Activated CD8-positive, alpha-beta memory T cell treated with anti-CD3 and anti-CD28 coated beads, Interleukin-2, amount 10 ng/mL, durations not matched to agents 7 days and 5 days (primary cell): ENCODE results near the gene ST3GAL2. TPM values are rescaled to one million over a fixed set of nuclear protein-coding genes. Genes with fewer than 3 reads are reported as not detected.

ENCODE experiments used
- ATAC-seq: fragments of 150-1000 bp; cut with Tn5 transposase; one replicate; pipeline ENCODE4 v1.10.0; 2021; ENCODE audit warnings: moderate library complexity
- CTCF ChIA-PET: fragments of 350-600 bp; sonication (Branson Sonifier 250); formaldehyde crosslinking; loops from one replicate; lab custom pipeline; 2021; ENCODE audit warnings: antibody characterized with exemption; lab: Charles Lee
- DNase-seq: peaks from one replicate; pipeline ENCODE4 v3.0.0-alpha.2; 2020
- H3K27ac Mint-ChIP-seq: one replicate; pipeline ENCODE4 v1.8.0; 2021; ENCODE audit warnings: mild to moderate bottlenecking, mixed read lengths
- H3K27me3 Mint-ChIP-seq: one replicate; pipeline ENCODE4 v1.8.0; 2021; ENCODE audit warnings: mixed read lengths
- H3K36me3 Mint-ChIP-seq: one replicate; pipeline ENCODE4 v1.8.0; 2021; ENCODE audit warnings: mild to moderate bottlenecking, mixed read lengths
- H3K4me1 Mint-ChIP-seq: one replicate; pipeline ENCODE4 v1.8.0; 2021; ENCODE audit warnings: mixed read lengths
- H3K4me3 Mint-ChIP-seq: one replicate; pipeline ENCODE4 v1.8.0; 2021; ENCODE audit warnings: mild to moderate bottlenecking, moderate library complexity, mixed read lengths
- H3K9me3 Mint-ChIP-seq: one replicate; pipeline ENCODE4 v1.8.0; 2022; ENCODE audit warnings: low read depth, mixed read lengths
- total RNA-seq, 2 experiments: library from RNA; stranded (reverse); gene quantifications; one replicate each; pipeline ENCODE4 v1.2.3, GENCODE V29; 2021

The ST3GAL2 gene
- total RNA-seq, 2 experiments from 2014 or later: 23.6 to 34.2 TPM

DNA sequence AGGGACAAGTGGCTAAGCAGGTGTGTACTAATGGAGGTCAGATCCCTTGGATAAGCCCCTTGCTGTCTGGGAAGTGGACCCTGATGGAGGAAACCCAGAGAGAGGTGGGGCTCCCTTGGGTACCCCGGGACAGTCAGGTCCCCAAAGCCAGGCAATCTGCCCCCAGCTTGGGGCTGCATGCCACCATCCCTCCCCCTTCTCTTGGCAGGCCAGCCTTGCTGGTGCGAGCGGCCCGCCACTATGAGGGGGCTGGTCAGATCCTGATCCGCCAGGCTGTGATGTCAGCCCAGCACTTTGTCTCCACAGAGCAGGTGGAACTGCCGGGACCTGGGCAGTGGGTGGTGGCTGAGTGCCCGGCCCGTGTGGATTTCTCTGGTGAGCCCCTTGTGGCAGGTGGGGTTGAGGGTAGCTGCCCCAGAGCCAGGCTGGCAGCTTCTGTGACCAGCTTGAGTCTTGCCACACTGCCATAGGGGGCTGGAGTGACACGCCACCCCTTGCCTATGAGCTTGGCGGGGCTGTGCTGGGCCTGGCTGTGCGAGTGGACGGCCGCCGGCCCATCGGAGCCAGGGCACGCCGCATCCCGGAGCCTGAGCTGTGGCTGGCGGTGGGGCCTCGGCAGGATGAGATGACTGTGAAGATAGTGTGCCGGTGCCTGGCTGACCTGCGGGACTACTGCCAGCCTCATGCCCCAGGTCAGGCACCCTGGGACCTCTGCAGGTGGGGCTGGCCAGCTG, 35.6 kb upstream of the ST3GAL2 start:
- H3K4me1 Mint-ChIP-seq: peaks cover 33% of the 10 kb centered on the region
- no peaks in the 10 kb centered on the region for H3K9me3 Mint-ChIP-seq
- DNase-seq (no peak), ATAC-seq (no peak)
- no peak overlapping the region for H3K27ac Mint-ChIP-seq
- CTCF ChIA-PET: no interaction called here
- H3K36me3 Mint-ChIP-seq: peaks cover 2% of the 10 kb centered on the region
- no peaks in the 10 kb centered on the region for H3K27me3 Mint-ChIP-seq
- no peak overlapping the region for H3K4me3 Mint-ChIP-seq

DNA sequence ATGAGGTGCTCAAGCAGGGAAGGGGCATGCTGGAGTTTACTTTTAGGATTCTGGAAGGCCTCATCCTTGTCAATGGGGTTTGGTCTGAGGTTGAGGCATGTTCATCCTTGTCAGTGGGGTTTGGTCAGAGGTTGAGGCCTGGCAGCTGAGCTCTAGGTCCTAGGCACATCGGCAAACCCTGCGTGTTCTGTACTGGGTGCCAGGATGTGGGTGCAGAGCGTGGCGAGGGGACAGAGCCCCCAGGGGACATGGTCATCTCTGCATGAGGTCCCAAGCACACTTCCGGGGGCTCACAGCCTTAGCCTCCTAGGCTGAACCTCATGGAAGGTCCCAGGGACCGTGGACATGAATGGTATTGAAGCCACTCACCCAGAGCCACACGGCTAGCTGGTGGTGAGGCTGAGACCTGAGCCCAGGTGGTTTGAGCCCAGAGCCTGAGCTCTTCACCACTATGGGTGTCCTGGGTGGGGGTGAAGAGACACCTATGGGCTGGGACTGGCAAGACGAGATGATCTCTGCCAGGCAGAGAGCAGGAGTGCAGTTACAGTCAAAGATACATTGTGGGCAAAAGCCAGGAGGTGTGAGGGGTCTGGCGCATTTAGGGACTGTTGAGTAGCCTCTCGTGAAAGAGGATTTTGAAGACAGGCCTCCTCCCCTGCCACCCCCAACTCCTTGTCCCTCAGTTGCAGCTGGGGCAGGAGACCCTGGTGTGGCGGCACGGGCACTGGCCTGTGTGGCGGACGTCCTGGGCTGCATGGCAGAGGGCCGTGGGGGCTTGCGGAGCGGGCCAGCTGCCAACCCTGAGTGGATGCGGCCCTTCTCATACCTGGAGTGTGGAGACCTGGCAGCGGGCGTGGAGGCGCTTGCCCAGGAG, 34.8 kb upstream of the ST3GAL2 start:
- Mint-ChIP-seq H3K27ac (peak overlapping the region; percentile 47), H3K27me3 (no peaks in the 10 kb centered on the region), H3K9me3 (no peaks in the 10 kb centered on the region), H3K4me1 (peaks cover 29% of the 10 kb centered on the region), H3K36me3 (peaks cover 2% of the 10 kb centered on the region), H3K4me3 (no peak overlapping the region)
- ATAC-seq (no peak), DNase-seq (no peak)
- CTCF ChIA-PET: no interaction called here

DNA sequence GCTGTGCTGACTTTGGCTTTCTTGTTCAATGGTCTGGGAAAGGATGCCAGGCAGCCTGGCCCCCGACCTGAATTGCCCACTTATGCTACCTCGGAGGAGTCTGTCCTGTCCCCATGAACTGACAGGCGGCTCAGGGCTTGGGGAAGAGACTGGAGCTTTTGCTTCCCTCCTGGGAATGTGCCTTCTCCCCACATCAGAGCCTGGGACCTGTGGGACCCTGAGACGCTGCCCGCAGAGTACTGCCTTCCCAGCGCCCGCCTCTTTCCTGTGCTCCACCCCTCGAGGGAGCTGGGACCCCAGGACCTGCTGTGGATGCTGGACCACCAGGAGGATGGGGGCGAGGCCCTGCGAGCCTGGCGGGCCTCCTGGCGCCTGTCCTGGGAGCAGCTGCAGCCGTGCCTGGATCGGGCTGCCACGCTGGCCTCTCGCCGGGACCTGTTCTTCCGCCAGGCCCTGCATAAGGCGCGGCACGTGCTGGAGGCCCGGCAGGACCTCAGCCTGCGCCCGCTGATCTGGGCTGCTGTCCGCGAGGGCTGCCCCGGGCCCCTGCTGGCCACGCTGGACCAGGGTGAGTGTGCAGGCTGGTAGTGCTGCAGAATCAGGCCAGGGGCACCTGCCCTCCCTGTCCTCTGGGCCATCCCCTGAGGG, 34.0 kb upstream of the ST3GAL2 start:
- CTCF ChIA-PET: interaction anchor here (0.7 kb wide), 1 partner anchor 180 kb away, joined by 3 read pairs; no protein-coding TSS in a partner anchor
- ATAC-seq (no peak), DNase-seq (no peak)
- no peaks in the 10 kb centered on the region for H3K9me3 Mint-ChIP-seq
- no peak overlapping the region for H3K27ac Mint-ChIP-seq
- peaks cover 2% of the 10 kb centered on the region for H3K36me3 Mint-ChIP-seq
- peaks cover 21% of the 10 kb centered on the region for H3K4me1 Mint-ChIP-seq
- no peak overlapping the region for H3K4me3 Mint-ChIP-seq
- no peaks in the 10 kb centered on the region for H3K27me3 Mint-ChIP-seq

DNA sequence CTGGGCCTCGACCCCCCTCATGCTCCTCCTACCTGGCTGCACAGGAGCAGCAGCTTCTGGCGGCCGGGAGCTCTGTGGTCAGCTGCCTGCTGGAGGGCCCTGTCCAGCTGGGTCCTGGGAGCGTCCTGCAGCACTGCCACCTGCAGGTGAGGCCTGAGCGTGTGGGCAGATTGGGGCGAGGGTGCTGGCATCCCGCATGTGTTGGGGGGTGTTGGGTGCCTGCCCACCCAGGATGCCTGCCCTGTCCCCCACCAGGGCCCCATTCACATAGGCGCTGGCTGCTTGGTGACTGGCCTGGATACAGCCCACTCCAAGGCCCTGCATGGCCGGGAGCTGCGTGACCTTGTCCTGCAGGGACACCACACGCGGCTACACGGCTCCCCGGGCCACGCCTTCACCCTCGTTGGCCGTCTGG, 32.0 kb upstream of the ST3GAL2 start:
- CTCF ChIA-PET: no interaction called here
- no peaks in the 10 kb centered on the region for H3K27me3 Mint-ChIP-seq
- no peak overlapping the region for H3K4me3 Mint-ChIP-seq
- H3K27ac Mint-ChIP-seq: no peak overlapping the region
- ATAC-seq (no peak), DNase-seq (no peak)
- H3K9me3 Mint-ChIP-seq: no peaks in the 10 kb centered on the region
- H3K36me3 Mint-ChIP-seq: no peaks in the 10 kb centered on the region
- H3K4me1 Mint-ChIP-seq: peaks cover 5% of the 10 kb centered on the region

DNA sequence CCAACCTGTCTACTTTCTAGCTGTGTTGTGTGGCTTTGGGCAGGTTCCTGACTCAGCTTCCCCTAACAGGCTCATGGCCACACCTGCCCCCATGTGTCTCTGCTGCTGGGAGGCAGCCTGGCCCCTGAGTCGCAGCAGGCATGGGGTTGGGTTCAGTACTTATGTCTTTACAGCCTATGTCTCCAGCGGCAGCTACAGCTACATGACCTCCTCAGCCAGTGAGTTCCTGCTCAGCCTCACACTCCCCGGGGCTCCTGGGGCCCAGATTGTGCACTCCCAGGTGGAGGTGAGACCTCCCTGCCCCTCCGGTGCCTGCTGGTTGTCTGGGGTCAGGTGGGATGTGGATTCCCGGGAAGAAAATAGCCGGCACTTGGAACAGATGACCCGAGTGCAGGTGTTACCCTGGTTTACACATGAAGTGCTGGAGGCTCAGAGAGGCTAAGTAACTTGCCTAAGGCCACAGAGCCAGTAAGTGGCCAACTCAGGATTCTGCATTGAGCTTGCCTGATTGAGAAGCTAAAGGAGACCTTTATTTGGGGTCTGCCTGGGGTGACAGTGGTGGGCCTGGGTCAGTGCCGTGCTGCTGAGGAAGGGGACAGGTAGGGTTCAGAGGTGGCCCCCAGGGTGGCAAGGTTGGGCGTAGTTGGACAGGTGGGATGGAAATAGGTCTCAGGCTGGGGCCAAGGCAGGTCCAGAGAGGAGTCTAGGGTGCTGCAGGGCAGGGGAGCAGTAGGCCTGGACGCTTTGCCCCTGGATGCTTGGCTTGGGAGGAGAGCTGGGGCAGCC, 31.4 kb upstream of the ST3GAL2 start:
- DNase-seq (no peak), ATAC-seq (no peak)
- Mint-ChIP-seq H3K27ac (no peak overlapping the region), H3K9me3 (no peaks in the 10 kb centered on the region), H3K36me3 (no peaks in the 10 kb centered on the region), H3K4me1 (peaks cover under 1% of the 10 kb centered on the region), H3K27me3 (no peaks in the 10 kb centered on the region), H3K4me3 (no peak overlapping the region)
- CTCF ChIA-PET: no interaction called here

DNA sequence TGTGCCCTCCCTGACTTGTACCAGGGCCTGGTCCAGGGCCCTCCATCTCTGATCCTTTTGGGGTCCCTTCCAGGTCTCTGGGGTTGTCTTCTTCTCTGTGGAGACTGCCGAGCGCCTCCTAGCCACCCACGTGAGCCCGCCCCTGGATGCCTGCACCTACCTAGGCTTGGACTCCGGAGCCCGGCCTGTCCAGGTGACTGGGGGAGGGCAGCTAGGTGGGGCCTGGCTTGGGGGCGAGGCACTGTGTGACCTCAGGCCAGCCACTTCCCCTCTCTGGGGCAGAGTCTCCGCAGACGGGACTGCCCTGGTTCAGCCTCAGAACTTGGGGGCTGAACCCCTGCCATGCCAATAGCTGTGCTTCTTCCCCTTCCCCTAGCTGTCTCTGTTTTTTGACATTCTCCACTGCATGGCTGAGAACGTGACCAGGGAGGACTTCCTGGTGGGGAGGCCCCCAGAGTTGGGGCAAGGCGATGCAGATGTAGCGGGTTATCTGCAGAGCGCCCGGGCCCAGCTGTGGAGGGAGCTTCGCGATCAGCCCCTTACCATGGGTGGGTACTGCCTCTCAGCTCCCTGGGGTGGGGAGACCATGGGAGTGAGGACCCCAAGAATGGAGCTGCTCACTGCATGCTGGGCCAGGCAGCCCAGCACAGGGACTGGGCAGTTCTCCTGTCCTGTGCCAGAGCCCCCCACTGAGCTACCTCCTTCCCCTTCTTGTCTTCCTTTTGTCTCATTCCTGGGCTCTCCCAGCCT, 30.1 kb upstream of the ST3GAL2 start:
- Mint-ChIP-seq H3K36me3 (no peaks in the 10 kb centered on the region), H3K9me3 (no peaks in the 10 kb centered on the region), H3K27me3 (no peaks in the 10 kb centered on the region), H3K4me1 (no peaks in the 10 kb centered on the region), H3K27ac (no peak overlapping the region), H3K4me3 (no peak overlapping the region)
- ATAC-seq (no peak), DNase-seq (no peak)
- CTCF ChIA-PET: interaction anchor here (1.3 kb wide), 1 partner anchor 9 kb away, joined by 4 read pairs; no protein-coding TSS in a partner anchor

DNA sequence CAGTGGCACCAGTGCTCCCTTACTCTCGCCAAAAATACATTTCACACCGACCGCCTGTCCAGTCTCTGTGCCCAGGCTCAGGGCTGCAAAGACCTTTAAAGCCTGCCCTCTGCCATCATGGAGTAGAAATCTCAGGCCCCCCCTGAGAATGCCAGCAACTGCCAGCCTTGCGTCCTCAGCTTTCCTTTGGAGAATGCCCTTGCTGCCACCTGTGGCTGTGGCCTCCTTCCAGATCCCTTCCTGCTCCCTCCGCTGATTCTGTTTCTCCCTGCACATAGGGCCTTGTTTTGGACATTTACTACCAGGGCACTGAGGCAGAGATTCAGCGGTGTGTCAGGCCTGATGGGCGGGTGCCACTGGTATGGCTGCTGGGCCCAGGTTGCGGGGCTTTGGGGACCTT, 28.7 kb upstream of the ST3GAL2 start:
- DNase-seq (no peak), ATAC-seq (no peak)
- Mint-ChIP-seq H3K27me3 (no peaks in the 10 kb centered on the region), H3K4me1 (no peaks in the 10 kb centered on the region), H3K4me3 (no peak overlapping the region), H3K9me3 (no peaks in the 10 kb centered on the region), H3K36me3 (no peaks in the 10 kb centered on the region), H3K27ac (no peak overlapping the region)
- CTCF ChIA-PET: interaction anchor here (0.6 kb wide), 1 partner anchor 8 kb away, joined by 3 read pairs; no protein-coding TSS in a partner anchor

DNA sequence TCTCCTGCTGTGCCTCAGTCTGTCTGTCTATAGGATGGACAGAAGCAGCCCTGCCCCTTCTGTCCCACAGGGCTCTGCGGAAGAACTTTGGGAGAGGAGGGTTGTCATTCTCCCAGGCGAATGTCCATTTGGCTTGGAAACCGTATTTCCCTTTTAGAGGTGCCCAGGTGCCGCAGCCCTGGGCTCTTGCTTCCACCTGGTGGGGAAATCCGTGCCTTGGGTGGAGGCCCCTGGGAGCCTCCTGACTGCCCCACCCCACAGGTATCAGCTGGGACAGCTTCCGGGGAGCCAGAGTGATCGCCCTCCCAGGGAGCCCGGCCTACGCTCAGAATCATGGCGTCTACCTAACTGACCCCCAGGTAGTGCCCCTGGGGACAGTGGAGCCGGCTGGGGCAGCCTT, 28.2 kb upstream of the ST3GAL2 start:
- Mint-ChIP-seq H3K9me3 (no peaks in the 10 kb centered on the region), H3K4me1 (no peaks in the 10 kb centered on the region), H3K36me3 (no peaks in the 10 kb centered on the region), H3K4me3 (no peak overlapping the region), H3K27me3 (no peaks in the 10 kb centered on the region), H3K27ac (no peak overlapping the region)
- CTCF ChIA-PET: no interaction called here
- ATAC-seq (no peak), DNase-seq (no peak)

DNA sequence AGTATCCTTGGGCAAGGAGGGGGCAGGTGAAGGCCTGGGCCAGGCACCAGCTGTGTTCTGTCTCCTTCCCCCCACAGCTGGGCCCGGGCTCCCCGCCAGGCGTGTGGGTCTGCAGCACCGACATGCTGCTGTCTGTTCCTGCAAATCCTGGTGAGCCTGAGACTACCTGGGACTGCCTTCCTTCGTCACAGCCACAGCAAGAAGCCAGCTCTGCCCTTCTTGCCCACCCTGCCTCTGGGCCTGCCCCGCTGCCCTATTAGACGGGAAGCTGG, 27.8 kb upstream of the ST3GAL2 start:
- H3K4me3 Mint-ChIP-seq: no peak overlapping the region
- ATAC-seq (no peak), DNase-seq (no peak)
- no peaks in the 10 kb centered on the region for H3K27me3 Mint-ChIP-seq
- peaks cover 2% of the 10 kb centered on the region for H3K4me1 Mint-ChIP-seq
- CTCF ChIA-PET: no interaction called here
- H3K9me3 Mint-ChIP-seq: no peaks in the 10 kb centered on the region
- H3K36me3 Mint-ChIP-seq: no peaks in the 10 kb centered on the region
- no peak overlapping the region for H3K27ac Mint-ChIP-seq

DNA sequence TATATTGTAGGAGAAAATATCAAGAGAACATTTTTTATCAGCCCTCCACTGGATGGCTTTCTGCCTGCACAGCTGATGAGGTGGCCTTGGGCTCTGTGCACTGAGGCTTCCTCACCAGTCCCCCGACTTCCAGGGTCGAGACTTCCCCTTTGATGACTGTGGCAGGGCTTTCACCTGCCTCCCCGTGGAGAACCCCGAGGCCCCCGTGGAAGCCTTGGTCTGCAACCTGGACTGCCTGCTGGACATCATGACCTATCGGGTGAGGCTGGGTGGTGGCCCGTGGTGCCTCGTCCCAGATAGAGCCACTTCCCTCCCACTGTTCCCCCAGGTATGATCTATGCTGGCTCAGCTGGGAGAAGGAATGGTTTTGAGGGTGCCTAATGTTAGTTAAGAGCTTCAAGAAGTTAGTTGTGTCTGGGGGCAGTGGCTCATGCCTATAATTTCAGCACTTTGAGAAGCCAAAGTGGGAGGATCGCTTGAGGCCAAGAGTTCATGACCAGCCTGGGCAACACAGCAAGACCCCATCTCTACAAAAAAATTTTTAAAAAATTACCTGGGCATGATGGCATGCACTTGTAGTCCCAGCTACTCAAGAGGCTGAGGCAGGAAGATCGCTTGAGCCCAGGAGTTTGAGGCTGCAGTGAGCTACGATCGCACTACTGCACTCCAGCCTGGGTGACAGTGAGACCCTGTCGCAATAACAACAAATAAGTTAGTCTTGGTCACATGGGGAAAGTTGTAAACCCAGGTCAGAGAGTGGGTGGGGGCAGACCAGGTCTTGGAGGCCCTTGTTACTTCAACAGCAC, 27.3 kb upstream of the ST3GAL2 start:
- DNase-seq (no peak), ATAC-seq (no peak)
- Mint-ChIP-seq H3K36me3 (no peaks in the 10 kb centered on the region), H3K27ac (no peak overlapping the region), H3K4me1 (peaks cover 5% of the 10 kb centered on the region), H3K9me3 (no peaks in the 10 kb centered on the region), H3K4me3 (no peak overlapping the region), H3K27me3 (no peaks in the 10 kb centered on the region)
- CTCF ChIA-PET: no interaction called here

DNA sequence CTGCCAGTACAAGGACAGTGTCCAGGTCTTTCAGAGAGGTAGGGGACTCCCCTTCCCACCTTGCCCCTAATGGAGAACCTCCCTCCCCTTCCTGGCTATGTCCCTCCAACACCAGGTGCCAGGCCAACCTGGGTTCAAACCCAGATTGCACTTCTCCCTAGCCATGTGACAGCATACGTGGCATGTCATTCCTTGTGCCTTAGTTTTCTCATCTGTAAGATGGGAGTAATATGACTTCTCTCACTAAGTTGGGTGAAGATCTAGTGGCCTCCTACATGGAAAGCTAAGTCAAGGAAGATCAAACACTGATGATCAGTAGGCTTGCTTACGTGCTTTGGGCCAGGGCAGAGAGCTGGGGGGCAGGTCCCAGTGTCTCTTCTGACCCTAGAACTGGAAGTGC, 24.3 kb upstream of the ST3GAL2 start:
- H3K4me3 Mint-ChIP-seq: no peak overlapping the region
- H3K36me3 Mint-ChIP-seq: no peaks in the 10 kb centered on the region
- DNase-seq (no peak), ATAC-seq (no peak)
- H3K27me3 Mint-ChIP-seq: no peaks in the 10 kb centered on the region
- peaks cover 13% of the 10 kb centered on the region for H3K4me1 Mint-ChIP-seq
- CTCF ChIA-PET: no interaction called here
- no peaks in the 10 kb centered on the region for H3K9me3 Mint-ChIP-seq
- H3K27ac Mint-ChIP-seq: no peak overlapping the region

DNA sequence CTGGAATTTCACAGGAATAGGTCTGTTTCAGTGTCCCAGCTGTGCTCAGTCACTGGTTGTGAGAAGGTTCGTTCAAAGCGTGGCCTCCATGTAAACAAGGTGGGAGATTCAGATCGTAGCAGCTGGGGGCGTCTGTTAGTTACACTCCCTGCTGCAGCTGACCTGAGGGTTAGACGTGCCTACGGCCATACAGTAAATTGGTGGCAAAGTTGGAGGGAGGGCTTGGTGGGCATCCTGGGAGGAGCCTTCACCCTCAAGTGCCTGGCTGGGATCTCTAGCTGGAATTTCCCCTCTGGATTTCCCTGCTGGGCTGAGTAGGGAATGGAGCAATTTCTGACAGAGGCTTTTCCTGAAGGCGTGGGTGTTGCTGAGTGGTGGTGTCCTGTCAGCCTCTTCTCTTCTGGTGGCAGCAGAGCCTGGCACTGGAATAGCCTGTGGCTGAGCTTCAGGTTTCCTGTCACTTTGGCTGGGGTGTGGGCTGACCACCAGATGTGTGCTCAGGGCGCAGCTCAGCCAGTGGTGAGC, 21.9 kb upstream of the ST3GAL2 start:
- no peak for ATAC-seq

More for the DNA sequence above, 21.9 kb upstream of the ST3GAL2 start:
- CTCF ChIA-PET: no interaction called here
- H3K36me3 Mint-ChIP-seq: no peaks in the 10 kb centered on the region
- no peak overlapping the region for H3K4me3 Mint-ChIP-seq
- no peaks in the 10 kb centered on the region for H3K27me3 Mint-ChIP-seq
- DNase-seq: no peak
- no peaks in the 10 kb centered on the region for H3K9me3 Mint-ChIP-seq
- H3K4me1 Mint-ChIP-seq: peaks cover 17% of the 10 kb centered on the region
- H3K27ac Mint-ChIP-seq: peak overlapping the region; percentile 58
